Endothelial cell (in vitro differentiated cells): ENCODE data around the gene BLZF1. TPM values are rescaled to one million over a fixed set of nuclear protein-coding genes. Genes with fewer than 3 reads are reported as not detected.
"Not testable (repeated sequence)": the region's sequence is repeated elsewhere in the genome, so short reads cannot be mapped to it uniquely, and the experiment has no call there.

ENCODE experiments used
- DNase-seq: peaks from one replicate; pipeline ENCODE4 v3.0.0; 2021; ENCODE audit warnings: low spot score
- H3K27ac Mint-ChIP-seq: one replicate; pipeline ENCODE4 v1.8.0; 2021; ENCODE audit warnings: mixed read lengths, inconsistent platforms; ENCODE audit not compliant: unreplicated experiment
- H3K27me3 Mint-ChIP-seq: one replicate; pipeline ENCODE4 v1.8.0; 2021; ENCODE audit warnings: mild to moderate bottlenecking, moderate library complexity, mixed read lengths, inconsistent platforms; ENCODE audit not compliant: unreplicated experiment
- H3K36me3 Mint-ChIP-seq: one replicate; pipeline ENCODE4 v1.8.0; 2021; ENCODE audit warnings: mild to moderate bottlenecking, low read depth, mixed read lengths, inconsistent platforms; ENCODE audit not compliant: unreplicated experiment
- H3K4me1 Mint-ChIP-seq: one replicate; pipeline ENCODE4 v1.8.0; 2021; ENCODE audit warnings: mild to moderate bottlenecking, mixed read lengths, inconsistent platforms; ENCODE audit not compliant: unreplicated experiment
- H3K4me3 Mint-ChIP-seq: one replicate; pipeline ENCODE4 v1.8.0; 2021; ENCODE audit warnings: mild to moderate bottlenecking, mixed read lengths, inconsistent platforms; ENCODE audit not compliant: unreplicated experiment
- H3K9me3 Mint-ChIP-seq: one replicate; pipeline ENCODE4 v1.8.0; 2021; ENCODE audit warnings: mixed read lengths, inconsistent platforms; ENCODE audit not compliant: unreplicated experiment
- CTCF ChIP-seq: fragments of 200-600 bp; sonication (generic); IDR thresholded peaks from one replicate; pipeline ENCODE4 v1.5.0; 2021; ENCODE audit warnings: antibody characterized with exemption; ENCODE audit not compliant: unreplicated experiment
- total RNA-seq: library from RNA; stranded (reverse); fragmentation: NEBNext Ultra II Directional; extraction: Animal tissue kit (Norgen Biotek cat#: 25700); gene quantifications from one replicate; pipeline ENCODE4 v1.2.1, GENCODE V29; 2021; ENCODE audit not compliant: unreplicated experiment

BLZF1 gene
- total RNA-seq, 1 donor from 2014 or later = 15.2 TPM

DNA sequence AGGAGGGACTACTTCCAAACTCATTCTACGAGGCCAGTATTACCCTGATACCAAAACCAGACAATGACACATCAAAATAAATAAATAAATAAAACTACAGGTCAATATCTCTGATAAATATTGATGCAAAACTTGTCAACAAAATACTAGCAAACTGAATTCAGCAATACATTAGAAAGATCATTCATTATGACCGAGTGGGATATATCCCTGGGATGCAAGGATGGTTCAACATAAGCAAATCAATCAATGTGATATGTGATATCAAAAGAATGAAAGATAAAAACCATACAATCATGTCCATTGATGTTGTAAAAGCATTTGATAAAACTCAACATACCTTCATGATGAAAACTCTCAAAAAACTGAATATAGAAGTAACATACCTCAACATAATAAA, 37.1 kb upstream of the BLZF1 start:
- Mint-ChIP-seq H3K27ac (no peak overlapping the region), H3K4me1 (no peaks in the 10 kb centered on the region), H3K36me3 (peaks cover 5% of the 10 kb centered on the region), H3K4me3 (no peak overlapping the region), H3K27me3 (no peaks in the 10 kb centered on the region), H3K9me3 (no peaks in the 10 kb centered on the region)
- DNase-seq = no peak
- no peak for TF ChIP-seq CTCF

DNA sequence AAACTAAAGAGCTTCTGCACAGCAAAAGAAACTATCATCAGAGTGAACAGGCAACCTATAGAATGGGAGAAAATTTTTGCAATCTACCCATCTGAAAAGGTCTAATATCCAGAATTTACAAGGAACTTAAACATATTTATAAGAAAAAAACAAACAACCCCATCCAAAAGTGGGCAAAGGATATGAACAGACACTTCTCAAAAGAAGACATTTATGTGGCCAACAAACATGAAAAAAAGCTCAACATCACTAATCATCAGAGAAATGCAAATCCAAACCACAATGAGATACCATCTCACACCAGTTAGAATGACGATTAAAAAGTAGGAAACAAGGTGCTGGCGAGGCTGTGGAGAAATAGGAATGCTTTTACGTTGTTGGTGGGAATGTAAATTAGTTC, 33.3 kb upstream of the BLZF1 start:
- peaks cover 13% of the 10 kb centered on the region for H3K36me3 Mint-ChIP-seq

GRCh38 chr1:169336947-169337715, 30.9 kb upstream of the BLZF1 start:
- DNase-seq, H3K4me3 Mint-ChIP-seq, H3K27me3 Mint-ChIP-seq, H3K4me1 Mint-ChIP-seq, H3K9me3 Mint-ChIP-seq, H3K27ac Mint-ChIP-seq: not testable (repeated sequence)
- H3K36me3 Mint-ChIP-seq = peaks cover 23% of the 10 kb centered on the region

More for the DNA sequence above, 33.3 kb upstream of the BLZF1 start:
- not testable (repeated sequence) for H3K27ac Mint-ChIP-seq, H3K4me1 Mint-ChIP-seq, H3K4me3 Mint-ChIP-seq, H3K9me3 Mint-ChIP-seq, H3K27me3 Mint-ChIP-seq, DNase-seq

- no peaks in the 10 kb centered on the region for H3K4me1 Mint-ChIP-seq
- H3K27me3 Mint-ChIP-seq = peaks cover 2% of the 10 kb centered on the region
- H3K36me3 Mint-ChIP-seq = peaks cover 23% of the 10 kb centered on the region
- no peak for DNase-seq
- H3K4me3 Mint-ChIP-seq = no peak overlapping the region
- no peaks in the 10 kb centered on the region for H3K9me3 Mint-ChIP-seq
- no peak overlapping the region for H3K27ac Mint-ChIP-seq
- TF ChIP-seq CTCF = no peak
Measured at GRCh38 chr1:169338617-169339016, 29.4 kb upstream of the BLZF1 start.

DNA sequence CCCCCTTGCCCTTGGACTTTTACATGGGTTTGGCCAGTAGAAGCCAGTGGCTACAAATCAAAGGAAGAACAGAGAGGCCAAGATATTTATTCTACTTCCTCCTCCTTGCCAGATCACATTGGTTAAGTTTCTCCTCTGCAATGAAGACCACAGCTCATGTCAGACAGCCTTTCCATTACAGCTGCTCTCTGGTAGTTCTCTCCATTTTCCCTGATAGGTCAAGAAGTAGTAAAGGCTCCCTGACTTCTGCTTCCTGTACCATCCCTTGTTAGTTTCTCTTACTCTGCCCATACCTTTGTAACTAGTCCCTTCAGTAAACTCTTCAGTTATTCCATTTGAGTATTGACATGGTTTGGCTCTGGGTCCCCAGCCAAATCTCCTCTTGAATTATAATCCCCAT, 28.2 kb upstream of the BLZF1 start:
- Mint-ChIP-seq H3K27ac (no peak overlapping the region), H3K27me3 (peaks cover 2% of the 10 kb centered on the region), H3K36me3 (peaks cover 23% of the 10 kb centered on the region), H3K9me3 (no peaks in the 10 kb centered on the region), H3K4me3 (no peak overlapping the region), H3K4me1 (no peaks in the 10 kb centered on the region)
- no peak for TF ChIP-seq CTCF
- no peak for DNase-seq

DNA sequence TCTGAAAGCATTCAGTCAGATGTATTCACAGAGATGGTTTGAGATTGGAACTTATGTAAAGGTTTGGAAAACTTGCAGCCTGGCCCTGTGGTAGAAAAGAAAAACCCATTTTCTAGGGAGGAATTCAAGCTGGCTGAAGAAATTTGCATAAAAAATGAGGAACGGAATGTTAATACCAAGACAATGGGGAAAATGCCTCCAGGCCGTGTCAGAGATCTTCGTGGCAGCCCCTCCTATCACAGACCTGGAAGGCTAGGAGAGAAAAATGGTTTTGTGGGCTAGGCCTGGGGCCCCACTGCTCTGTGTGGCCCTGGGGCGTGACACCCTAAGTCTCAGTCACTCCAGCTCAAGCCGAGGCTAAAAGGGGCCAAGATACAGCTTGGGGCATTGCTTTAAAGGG, 27.1 kb upstream of the BLZF1 start:
- DNase-seq = no peak
- H3K27ac Mint-ChIP-seq = no peak overlapping the region
- peaks cover 2% of the 10 kb centered on the region for H3K27me3 Mint-ChIP-seq
- H3K4me1 Mint-ChIP-seq = no peaks in the 10 kb centered on the region
- peaks cover 18% of the 10 kb centered on the region for H3K36me3 Mint-ChIP-seq
- no peak for TF ChIP-seq CTCF
- H3K4me3 Mint-ChIP-seq = no peak overlapping the region
- no peaks in the 10 kb centered on the region for H3K9me3 Mint-ChIP-seq

DNA sequence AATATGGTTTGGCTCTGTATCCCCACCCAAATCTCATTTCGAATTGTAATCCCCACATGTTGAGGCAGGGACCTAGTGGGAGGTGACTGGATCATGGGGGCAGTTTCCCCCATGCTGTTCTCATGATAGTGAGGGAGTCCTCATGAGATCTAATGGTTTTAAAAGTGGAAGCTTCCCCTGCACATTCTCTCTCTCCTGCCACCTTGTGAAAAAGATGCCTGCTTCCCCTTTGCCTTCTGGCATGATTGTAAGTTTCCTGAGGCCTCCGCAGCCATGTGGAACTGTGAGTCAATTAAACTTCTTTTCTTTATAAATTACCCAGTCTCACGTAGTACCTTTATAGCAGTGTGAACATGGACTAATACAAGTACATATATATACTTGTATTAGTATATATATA, 25.9 kb upstream of the BLZF1 start:
- peaks cover 13% of the 10 kb centered on the region for H3K36me3 Mint-ChIP-seq
- not testable (repeated sequence) for H3K27ac Mint-ChIP-seq, H3K9me3 Mint-ChIP-seq, H3K4me3 Mint-ChIP-seq, DNase-seq, H3K27me3 Mint-ChIP-seq, H3K4me1 Mint-ChIP-seq
